GM21529 (cell line): ENCODE measurements around the gene SPON1.
"Not testable (repeated sequence)": the region's sequence is repeated elsewhere in the genome, so short reads cannot be mapped to it uniquely, and the experiment has no call there.

ENCODE experiments used
- ATAC-seq: cut with Tn5 transposase; IDR thresholded peaks from one replicate; pipeline ENCODE4 v1.9.1; 2021; ENCODE audit not compliant: unreplicated experiment

Gene SPON1

GRCh38 chr11:14232652-14233051 is 270.1 kb downstream of the SPON1 start:
- no peak for ATAC-seq

- ATAC-seq: no peak
Observed at GRCh38 chr11:14234446-14234845, 271.9 kb downstream of the SPON1 start.

GRCh38 chr11:14235701-14236100 is 273.2 kb downstream of the SPON1 start:
- no peak for ATAC-seq

- peak; percentile 98 for ATAC-seq
Observed at GRCh38 chr11:14237444-14237961, 275.0 kb downstream of the SPON1 start.

GRCh38 chr11:14240221-14240620 is 277.7 kb downstream of the SPON1 start:
- no peak for ATAC-seq

GRCh38 chr11:14240951-14241350 is 278.4 kb downstream of the SPON1 start:
- no peak for ATAC-seq

GRCh38 chr11:14242187-14242586 is 279.7 kb downstream of the SPON1 start:
- no peak for ATAC-seq

GRCh38 chr11:14242733-14243132 is 280.2 kb downstream of the SPON1 start:
- no peak for ATAC-seq

- no peak for ATAC-seq
Observed at GRCh38 chr11:14244926-14245325, 282.4 kb downstream of the SPON1 start.

- ATAC-seq: no peak
Observed at GRCh38 chr11:14245444-14245843, 282.9 kb downstream of the SPON1 start.

GRCh38 chr11:14248580-14248981 is 286.1 kb downstream of the SPON1 start:
- ATAC-seq: no peak

GRCh38 chr11:14249121-14249963 is 286.8 kb downstream of the SPON1 start:
- no peak for ATAC-seq

GRCh38 chr11:14251754-14252153 is 289.2 kb downstream of the SPON1 start:
- no peak for ATAC-seq

- not testable (repeated sequence) for ATAC-seq
Observed at GRCh38 chr11:14252501-14252900, 290.0 kb downstream of the SPON1 start.

- no peak for ATAC-seq
Observed at GRCh38 chr11:14253421-14253820, 290.9 kb downstream of the SPON1 start.

GRCh38 chr11:14253840-14254239 is 291.3 kb downstream of the SPON1 start:
- ATAC-seq: no peak

GRCh38 chr11:14254533-14255237 is 292.2 kb downstream of the SPON1 start:
- no peak for ATAC-seq

GRCh38 chr11:14255238-14255534 is 292.7 kb downstream of the SPON1 start:
- no peak for ATAC-seq

- ATAC-seq: no peak
Observed at GRCh38 chr11:14258221-14258935, 295.9 kb downstream of the SPON1 start.

- no peak for ATAC-seq
Observed at GRCh38 chr11:14259186-14259784, 296.8 kb downstream of the SPON1 start.

- ATAC-seq: no peak
Observed at GRCh38 chr11:14259878-14260277, 297.4 kb downstream of the SPON1 start.
